Activated T-cell treated with anti-CD3 and anti-CD28 coated beads for 48 hours (primary cell): ENCODE data around the gene ZNF518B.
A peak's percentile ranks its signal among the peaks of the same experiment; 100 is the strongest.

Experiments used
- DNase-seq: peaks from one replicate; pipeline ENCODE4 v3.0.0-alpha.2; 2020; ENCODE audit warnings: low read depth

ZNF518B gene

GRCh38 chr4:10457255-10457801 lies at the start of gene ZNF518B:
Gene ZNF518B, minus strand, starts transcription at chr4:10457426. Its CDS starts 11,098 bp downstream, at chr4:10446328.
- peak; percentile 81 for DNase-seq

GRCh38 chr4:10506077-10506476 lies 48.9 kb upstream of the ZNF518B start:
- no peak for DNase-seq

- DNase-seq, result no peak
Observed at GRCh38 chr4:10504570-10505179, 47.4 kb upstream of the ZNF518B start.

- DNase-seq, result no peak
Observed at GRCh38 chr4:10502717-10503116, 45.5 kb upstream of the ZNF518B start.

- no peak for DNase-seq
Observed at GRCh38 chr4:10500776-10501175, 43.5 kb upstream of the ZNF518B start.

- no peak for DNase-seq
Observed at GRCh38 chr4:10496200-10496599, 39.0 kb upstream of the ZNF518B start.

- no peak for DNase-seq
Observed at GRCh38 chr4:10495651-10496050, 38.4 kb upstream of the ZNF518B start.

GRCh38 chr4:10492464-10492863 lies 35.2 kb upstream of the ZNF518B start:
- DNase-seq, result no peak

- no peak for DNase-seq
Observed at GRCh38 chr4:10491401-10491800, 34.2 kb upstream of the ZNF518B start.

- DNase-seq, result no peak
Observed at GRCh38 chr4:10490996-10491395, 33.8 kb upstream of the ZNF518B start.

GRCh38 chr4:10482913-10483312 lies 25.7 kb upstream of the ZNF518B start:
- DNase-seq, result no peak

- no peak for DNase-seq
Observed at GRCh38 chr4:10480616-10481015, 23.4 kb upstream of the ZNF518B start.

- no peak for DNase-seq
Observed at GRCh38 chr4:10478621-10479020, 21.4 kb upstream of the ZNF518B start.

GRCh38 chr4:10470505-10470904 lies 13.3 kb upstream of the ZNF518B start:
- DNase-seq, result no peak

GRCh38 chr4:10466161-10466560 lies 8.9 kb upstream of the ZNF518B start:
- DNase-seq, result no peak

GRCh38 chr4:10462876-10463275 lies 5.7 kb upstream of the ZNF518B start:
- no peak for DNase-seq

GRCh38 chr4:10461850-10462400 lies 4.7 kb upstream of the ZNF518B start:
- no peak for DNase-seq

- peak; percentile 79 for DNase-seq
Observed at GRCh38 chr4:10461091-10461849, 4.0 kb upstream of the ZNF518B start.

GRCh38 chr4:10460313-10461047 lies 3.3 kb upstream of the ZNF518B start:
- peak; percentile 46 for DNase-seq

- DNase-seq, result no peak
Observed at GRCh38 chr4:10459305-10459704, 2.1 kb upstream of the ZNF518B start.

GRCh38 chr4:10458177-10458576 lies 951 bp upstream of the ZNF518B start:
- no peak for DNase-seq

- DNase-seq, result peak; percentile 52
Observed at GRCh38 chr4:10456595-10457254, 501 bp downstream of the ZNF518B start.
